Sigmoid colon (tissue), 3 donors: Measurements from ENCODE around the gene CCDC8.

Experiments
- CTCF ChIP-seq, 4 experiments: fragments of 450-650 bp in 3 of 4; fragments of 200-600 bp in 1 of 4; IDR thresholded peaks; one replicate each; pipeline ENCODE4 v1.5.1; 2016 to 2019; ENCODE audit warnings: antibody characterized with exemption in 4 of 4, mild to moderate bottlenecking in 3 of 4, moderate library complexity in 2 of 4
- POLR2A ChIP-seq, 2 donors: fragments of 450-650 bp; IDR thresholded peaks; one replicate each; pipeline ENCODE4 v1.6.1; 2016; ENCODE audit warnings: antibody characterized with exemption in 2 of 2, mild to moderate bottlenecking in 2 of 2, moderate library complexity in 2 of 2

- no peak for TF ChIP-seq CTCF (IDR thresholded peaks at IDR 0.05)
- TF ChIP-seq POLR2A (IDR thresholded peaks at IDR 0.05) = no peak
Measured at GRCh38 chr19:46393456-46394401, 19.6 kb downstream of the CCDC8 start.
